SK-N-SH (cell line): ENCODE measurements around the gene HOXB6.

Experiments
- CTCF ChIP-seq: fragments of 200-600 bp; sonication (generic); IDR thresholded peaks from 2 replicates; pipeline ENCODE4 v1.6.1; 2017; ENCODE audit warnings: antibody characterized with exemption, mild to moderate bottlenecking, moderate library complexity
- EZH2phosphoT487 ChIP-seq: fragments of 200-600 bp; sonication (generic); IDR thresholded peaks from 2 replicates; pipeline ENCODE4 v1.6.1; 2017; ENCODE audit warnings: low read depth, mixed run types, mild to moderate bottlenecking, antibody characterized with exemption, moderate library complexity, borderline replicate concordance
- IRF3 ChIP-seq: fragments of 150-350 bp; IDR thresholded peaks from 2 replicates; pipeline ENCODE4 v1.6.1; 2016; ENCODE audit warnings: mild to moderate bottlenecking, low read depth, low read length

- TF ChIP-seq CTCF (no peak), EZH2phosphoT487 (peak; percentile 83), IRF3 (no peak)
These were observed 6.8 kb downstream of the HOXB6 start for GRCh38 chr17:48597778-48598631.
